ENCODE results near the gene UQCR11. TPM values are rescaled to one million over a fixed set of nuclear protein-coding genes. Genes with fewer than 3 reads are reported as not detected.
A peak's percentile ranks its signal among the peaks of the same experiment; 100 is the strongest.

UQCR11 gene
- total RNA-seq, 1 donor from 2014 or later: 149 TPM

DNA sequence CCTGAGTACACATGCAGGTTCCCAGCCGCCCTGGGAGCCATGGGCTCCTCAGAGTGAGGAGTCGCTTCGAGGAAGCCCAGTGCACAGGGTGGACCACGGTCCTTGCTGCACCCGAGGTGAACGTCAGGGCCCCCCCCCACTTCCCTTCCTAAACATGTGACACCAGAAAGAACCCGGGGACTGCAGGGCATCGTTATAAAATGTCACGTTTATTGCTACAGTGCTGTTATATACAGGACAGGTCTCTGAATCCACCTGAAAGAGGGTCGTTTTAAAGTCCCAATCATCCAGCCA, 3.8 kb upstream of the UQCR11 start:
- no peaks in the 10 kb centered on the region for H3K36me3 Mint-ChIP-seq (ENCODE audit: low read depth)
- no peak overlapping the region for H3K27ac Mint-ChIP-seq (ENCODE audit: unreplicated experiment)
- no peak for DNase-seq (ENCODE audit: low read depth, low spot score)
- H3K27me3 Mint-ChIP-seq (ENCODE audit: low read depth): peaks cover 8% of the 10 kb centered on the region
- TF ChIP-seq CTCF (conservative IDR thresholded peaks at IDR 0.05): no peak
- peaks cover 10% of the 10 kb centered on the region for H3K4me1 Mint-ChIP-seq
- no peaks in the 10 kb centered on the region for H3K9me3 Mint-ChIP-seq
- H3K4me3 Mint-ChIP-seq: peak overlapping the region; percentile 38

DNA sequence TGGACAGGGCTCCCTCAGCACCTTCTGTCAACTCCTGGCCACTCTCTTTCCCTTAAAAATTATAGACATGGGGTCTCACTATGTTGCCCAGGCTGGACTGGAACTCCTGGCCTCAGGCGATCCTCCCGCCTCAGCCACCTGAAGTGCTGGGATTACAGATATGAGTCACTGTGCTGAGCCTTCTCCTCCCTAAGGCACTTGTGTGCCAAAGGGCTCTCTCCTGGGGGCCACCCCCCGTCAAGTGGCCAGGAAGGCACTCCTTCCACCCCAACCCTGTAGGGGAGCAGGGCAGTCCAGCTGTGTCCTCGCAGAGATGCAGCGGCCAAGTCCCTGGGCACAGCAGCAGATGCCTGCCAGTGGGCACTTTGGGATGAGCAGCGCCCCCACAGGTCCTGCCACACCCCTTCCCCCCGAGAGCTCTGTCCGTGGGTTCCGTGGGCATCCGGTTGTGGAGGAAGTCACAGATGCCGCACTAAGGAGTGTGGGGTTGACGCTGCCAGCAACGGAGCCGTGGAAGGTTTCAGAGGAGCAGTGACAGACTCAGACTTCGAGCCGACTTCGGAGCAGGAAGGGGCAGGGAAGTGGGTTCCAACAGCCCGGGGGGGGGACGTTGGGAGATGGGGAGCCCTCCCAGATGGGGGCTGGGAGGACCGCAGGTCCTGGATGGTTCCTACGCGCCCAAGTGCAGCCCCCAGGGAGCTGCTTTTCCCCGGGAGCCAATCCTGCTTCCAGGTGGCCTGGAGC, 3.3 kb upstream of the UQCR11 start:
- Mint-ChIP-seq H3K36me3 (ENCODE audit: low read depth) (no peaks in the 10 kb centered on the region), H3K4me3 (peak overlapping the region; percentile 75), H3K27ac (ENCODE audit: unreplicated experiment) (no peak overlapping the region), H3K27me3 (ENCODE audit: low read depth) (peaks cover 8% of the 10 kb centered on the region), H3K4me1 (peaks cover 10% of the 10 kb centered on the region), H3K9me3 (no peaks in the 10 kb centered on the region)
- DNase-seq (ENCODE audit: low read depth, low spot score): no peak
- TF ChIP-seq CTCF (conservative IDR thresholded peaks at IDR 0.05): no peak

DNA sequence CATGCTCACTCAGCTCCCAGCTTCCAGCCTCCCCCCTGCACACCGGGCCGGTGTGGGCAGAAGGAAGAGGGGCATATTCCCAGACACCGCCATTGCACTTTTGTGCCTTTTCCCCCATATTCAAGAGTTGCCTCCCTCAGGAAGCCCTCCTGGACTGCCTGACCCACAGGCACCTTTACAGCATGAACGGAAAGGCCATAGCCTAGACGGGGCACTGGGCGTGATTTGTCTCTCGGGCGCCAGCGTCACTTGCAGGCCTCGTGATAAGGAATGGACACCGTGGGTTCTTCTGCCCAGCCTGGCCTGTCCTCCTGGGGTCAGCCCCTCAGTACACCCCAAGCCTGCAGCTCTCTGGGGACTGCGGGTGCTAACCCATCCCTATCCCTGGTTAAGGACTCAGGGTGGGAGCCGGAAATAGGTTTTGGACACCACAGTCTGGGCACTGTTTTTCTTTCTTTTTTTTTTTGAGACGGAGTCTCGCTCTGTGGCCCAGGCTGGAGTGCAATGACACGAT, 933 bp upstream of the UQCR11 start:
- Mint-ChIP-seq H3K9me3 (no peaks in the 10 kb centered on the region), H3K36me3 (ENCODE audit: low read depth) (peaks cover 3% of the 10 kb centered on the region), H3K4me1 (peaks cover 20% of the 10 kb centered on the region), H3K4me3 (peak overlapping the region; percentile 97), H3K27me3 (ENCODE audit: low read depth) (peaks cover 10% of the 10 kb centered on the region), H3K27ac (ENCODE audit: unreplicated experiment) (peak overlapping the region; percentile 99)
- DNase-seq (ENCODE audit: low read depth, low spot score): no peak
- no peak for TF ChIP-seq CTCF (conservative IDR thresholded peaks at IDR 0.05)

- no peak for DNase-seq (ENCODE audit: low read depth, low spot score)
- TF ChIP-seq CTCF (conservative IDR thresholded peaks at IDR 0.05): no peak
- Mint-ChIP-seq H3K4me1 (peaks cover 20% of the 10 kb centered on the region), H3K9me3 (no peaks in the 10 kb centered on the region), H3K4me3 (peak overlapping the region; percentile 90), H3K36me3 (ENCODE audit: low read depth) (peaks cover 3% of the 10 kb centered on the region), H3K27ac (ENCODE audit: unreplicated experiment) (no peak overlapping the region), H3K27me3 (ENCODE audit: low read depth) (peaks cover 10% of the 10 kb centered on the region)
These were observed 3.1 kb downstream of the UQCR11 start for GRCh38 chr19:1602091-1602707.

DNA sequence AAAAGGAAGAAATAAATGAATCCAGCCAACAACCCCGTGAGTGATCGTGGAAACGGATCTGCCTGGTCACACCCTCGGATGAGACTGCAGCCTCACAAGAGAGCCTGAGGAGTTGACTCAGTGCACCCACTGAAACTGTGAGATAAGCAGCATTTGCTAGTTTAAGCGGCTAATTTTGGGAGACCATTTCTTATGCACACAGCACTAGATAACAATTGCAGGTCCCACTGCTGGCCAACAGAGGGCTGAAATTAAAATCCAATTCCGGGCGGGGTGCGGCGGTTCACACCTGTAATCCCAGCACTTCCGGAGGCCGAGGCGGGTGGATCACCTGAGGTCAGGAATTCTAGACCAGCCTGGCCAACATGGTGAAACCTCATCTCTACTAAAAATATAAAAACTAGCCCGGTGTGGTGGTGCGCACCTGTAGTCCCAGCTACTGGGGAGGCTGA, 3.6 kb downstream of the UQCR11 start:
- Mint-ChIP-seq H3K4me3 (peak overlapping the region; percentile 81), H3K4me1 (peaks cover 20% of the 10 kb centered on the region), H3K9me3 (no peaks in the 10 kb centered on the region), H3K27me3 (ENCODE audit: low read depth) (peaks cover 10% of the 10 kb centered on the region), H3K36me3 (ENCODE audit: low read depth) (peaks cover 3% of the 10 kb centered on the region), H3K27ac (ENCODE audit: unreplicated experiment) (no peak overlapping the region)
- DNase-seq (ENCODE audit: low read depth, low spot score): no peak
- TF ChIP-seq CTCF (conservative IDR thresholded peaks at IDR 0.05): peak; percentile 47

Measured in neural crest cell (in vitro differentiated cells).